Measurements from ENCODE around the gene CCDC40.
"Not testable (repeated sequence)": the region's sequence is repeated elsewhere in the genome, so short reads cannot be mapped to it uniquely, and the experiment has no call there.

Gene CCDC40

DNA sequence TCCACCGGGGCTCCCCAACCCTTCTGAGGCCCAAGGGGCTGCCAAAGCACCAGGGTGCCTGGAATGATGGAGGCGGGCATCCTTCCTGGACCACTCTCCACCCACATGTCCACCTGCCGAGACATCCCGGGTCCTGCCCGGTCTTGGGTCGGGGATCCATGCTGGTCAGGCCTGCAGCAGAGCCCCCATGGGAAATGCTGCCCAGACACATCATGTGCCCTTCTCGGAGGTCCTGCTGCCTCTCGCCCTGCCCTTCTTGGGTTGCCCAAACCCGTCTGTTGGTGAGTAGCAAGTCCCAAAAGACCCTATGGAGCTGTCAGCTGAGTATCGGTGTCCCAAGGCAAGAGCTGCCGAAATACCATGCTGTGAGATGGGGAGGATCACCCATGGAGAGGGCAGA, 50.2 kb downstream of the CCDC40 start:
- no peak for DNase-seq

DNA sequence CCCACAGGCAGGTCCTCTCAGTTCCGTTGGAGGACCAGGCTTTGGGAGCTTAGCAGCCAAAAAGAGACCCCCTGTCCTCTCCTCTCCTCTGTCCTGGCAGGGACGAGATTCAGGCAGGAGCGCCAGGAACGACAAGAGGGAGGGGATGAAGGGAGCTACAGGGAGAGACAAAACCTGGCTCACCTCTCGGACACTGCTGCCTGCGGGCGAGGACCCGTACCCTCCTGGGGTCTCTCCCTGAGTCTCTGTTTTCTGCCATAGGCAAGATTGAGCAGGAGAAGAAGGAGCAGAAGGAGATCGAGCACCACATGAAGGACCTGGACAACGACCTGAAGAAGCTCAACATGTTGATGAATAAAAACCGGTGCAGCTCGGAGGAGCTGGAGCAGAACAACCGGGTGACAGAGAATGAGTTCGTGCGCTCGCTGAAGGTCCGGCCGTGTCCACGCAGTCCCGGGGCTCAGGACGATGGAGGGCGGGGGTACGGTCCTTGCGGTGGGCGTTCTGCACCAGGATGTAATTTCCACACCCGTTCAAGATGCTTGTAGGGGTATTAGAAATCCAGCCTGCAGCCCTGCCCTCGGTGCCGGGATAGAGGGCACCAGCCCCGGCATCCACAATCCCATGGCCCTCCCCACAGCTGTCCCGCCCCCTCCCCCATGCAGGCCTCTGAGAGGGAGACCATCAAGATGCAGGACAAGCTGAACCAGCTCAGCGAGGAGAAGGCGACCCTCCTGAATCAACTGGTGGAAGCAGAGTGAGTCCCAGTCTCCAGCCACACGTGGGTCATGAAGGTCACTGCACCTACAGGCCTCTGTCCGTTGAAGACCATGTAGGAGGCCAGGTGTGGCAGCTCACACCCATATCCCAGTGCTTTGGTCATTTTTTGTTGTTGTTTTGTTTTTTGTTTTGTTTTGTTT, 51.2 kb downstream of the CCDC40 start:
- no peak for DNase-seq

DNA sequence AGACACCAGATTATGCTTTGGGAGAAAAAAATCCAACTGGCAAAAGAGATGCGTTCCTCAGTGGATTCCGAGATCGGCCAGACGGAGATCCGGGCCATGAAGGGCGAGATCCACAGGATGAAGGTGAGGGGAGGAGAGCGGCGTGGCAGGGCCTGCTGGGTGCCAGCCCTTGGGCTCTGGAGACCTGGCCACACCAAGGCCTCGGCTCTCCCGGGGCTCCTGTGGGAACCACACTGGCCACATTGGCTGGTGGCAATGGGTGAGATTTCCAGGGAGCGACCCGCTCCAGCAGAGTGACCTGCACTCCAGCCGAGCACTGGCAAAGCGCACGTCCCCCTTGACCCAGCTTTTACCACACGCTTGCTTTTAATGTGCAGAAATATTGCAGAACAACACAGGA, 53.3 kb downstream of the CCDC40 start:
- DNase-seq, result no peak

DNA sequence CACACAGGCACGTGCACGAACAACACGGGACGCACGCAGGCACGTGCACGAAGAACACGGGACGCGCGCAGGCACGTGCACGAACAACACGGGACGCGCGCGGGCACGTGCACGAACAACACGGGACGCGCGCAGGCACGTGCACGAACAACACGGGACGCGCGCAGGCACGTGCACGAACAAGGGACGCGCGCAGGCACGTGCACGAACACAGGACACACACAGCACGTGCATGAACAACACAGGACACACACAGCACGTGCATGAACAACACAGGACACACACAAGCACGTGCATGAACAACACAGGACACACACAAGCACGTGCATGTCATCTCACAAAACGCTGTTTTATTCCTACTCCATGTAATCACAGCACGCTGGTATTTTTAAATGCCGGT, 53.7 kb downstream of the CCDC40 start:
- DNase-seq, result not testable (repeated sequence)

DNA sequence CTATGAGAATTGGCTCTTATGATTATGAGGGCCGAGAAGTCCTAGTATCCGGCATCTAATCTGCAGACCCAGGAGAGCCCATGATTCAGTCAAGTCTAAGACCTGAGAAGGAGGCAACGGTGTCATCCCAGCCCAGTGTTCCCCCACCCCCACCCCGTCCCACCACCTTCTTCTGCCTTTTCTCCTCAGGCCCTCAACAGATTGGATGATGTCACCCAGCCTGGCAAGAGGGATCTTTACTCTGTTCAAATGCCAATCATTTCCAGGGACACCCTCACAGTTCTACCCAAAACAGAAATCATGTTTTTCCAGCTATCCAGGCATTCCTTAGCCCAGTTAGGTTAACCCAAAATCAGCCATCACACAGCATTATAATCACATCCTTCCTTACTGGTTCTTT, 54.9 kb downstream of the CCDC40 start:
- DNase-seq, result no peak

DNA sequence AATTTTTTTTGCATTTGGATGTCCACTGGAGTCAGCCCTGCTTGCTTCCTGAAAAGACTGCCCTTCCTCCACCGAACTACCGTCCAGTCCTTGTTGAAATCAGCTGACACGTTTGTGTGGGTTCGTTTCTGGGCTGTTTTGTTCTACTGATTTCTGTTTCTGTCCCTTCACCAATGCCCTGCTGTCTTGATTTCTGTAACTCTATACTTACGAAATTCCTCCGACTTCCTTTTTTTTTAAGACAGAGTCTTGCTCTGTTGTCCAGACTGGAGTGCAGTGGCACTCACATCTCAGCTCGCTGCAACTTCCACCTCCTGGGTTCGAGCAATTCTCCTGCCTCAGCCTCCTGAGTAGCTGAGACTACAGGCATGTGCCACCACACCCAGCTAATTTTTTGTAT, 56.5 kb downstream of the CCDC40 start:
- no peak for DNase-seq

DNA sequence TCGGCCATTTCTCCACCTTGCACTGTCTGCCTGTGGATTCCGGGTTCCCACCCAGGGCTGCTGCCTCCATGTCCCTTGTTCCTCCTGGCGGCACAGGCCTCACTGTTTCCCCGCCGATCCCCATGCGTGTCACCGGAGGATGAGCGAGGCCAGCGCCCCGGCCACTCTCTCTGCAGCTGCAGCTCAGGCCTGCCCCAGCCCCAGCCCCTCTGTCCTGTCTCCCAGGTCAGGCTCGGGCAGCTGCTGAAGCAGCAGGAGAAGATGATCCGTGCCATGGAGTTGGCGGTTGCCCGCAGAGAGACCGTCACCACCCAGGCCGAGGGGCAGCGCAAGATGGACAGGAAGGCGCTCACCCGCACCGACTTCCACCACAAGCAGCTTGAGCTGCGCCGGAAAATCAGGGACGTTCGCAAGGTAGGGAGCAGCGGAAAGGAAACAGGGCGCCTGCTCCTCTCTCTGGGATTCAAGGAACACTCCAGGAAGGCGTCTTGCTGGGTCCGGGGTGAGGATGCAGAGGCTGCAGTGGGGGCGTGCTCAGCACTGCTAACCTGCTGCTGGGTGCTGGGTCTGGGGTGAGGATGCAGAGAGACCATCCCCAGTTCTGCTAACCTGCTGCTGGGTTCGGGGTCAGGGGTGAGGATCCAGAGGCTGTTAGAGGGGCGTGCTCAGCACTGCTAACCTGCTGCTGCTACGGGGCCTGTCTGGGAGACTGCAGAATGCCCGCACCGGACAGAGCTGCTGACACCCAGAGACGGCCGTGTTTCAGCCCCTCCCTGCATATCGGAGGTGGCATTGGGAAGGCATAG, 58.8 kb downstream of the CCDC40 start:
- no peak for DNase-seq

DNA sequence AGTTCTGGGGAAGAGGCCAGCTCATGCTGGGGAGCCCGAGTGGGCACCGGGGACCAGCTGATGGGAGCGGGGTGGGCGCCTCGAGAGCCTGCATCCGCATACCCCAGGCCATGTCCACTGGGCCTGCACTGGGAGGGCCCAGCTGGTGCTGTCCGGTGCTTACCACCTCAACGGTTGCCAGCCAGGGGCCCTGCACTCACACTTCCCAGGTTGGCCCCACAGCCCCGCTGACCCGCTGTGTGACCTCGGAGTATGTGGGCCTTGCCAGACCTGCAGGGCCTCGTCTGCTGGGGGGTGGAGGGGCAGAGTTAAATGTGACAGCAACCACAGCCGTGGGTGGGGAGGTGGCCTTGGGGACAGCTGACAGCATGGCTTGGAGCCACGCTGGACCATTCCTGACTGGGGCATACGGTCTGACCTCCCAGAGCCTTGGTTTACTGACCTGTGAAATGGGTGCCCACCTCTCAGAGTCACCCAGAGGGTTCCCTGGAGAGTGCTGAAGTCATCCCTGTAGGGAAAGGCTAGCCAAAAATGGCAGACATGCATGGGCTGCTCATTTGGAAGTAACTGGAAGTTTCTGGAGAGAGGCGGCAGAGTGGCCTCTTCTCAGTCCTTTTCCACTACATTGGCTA, 59.5 kb downstream of the CCDC40 start:
- no peak for DNase-seq

DNA sequence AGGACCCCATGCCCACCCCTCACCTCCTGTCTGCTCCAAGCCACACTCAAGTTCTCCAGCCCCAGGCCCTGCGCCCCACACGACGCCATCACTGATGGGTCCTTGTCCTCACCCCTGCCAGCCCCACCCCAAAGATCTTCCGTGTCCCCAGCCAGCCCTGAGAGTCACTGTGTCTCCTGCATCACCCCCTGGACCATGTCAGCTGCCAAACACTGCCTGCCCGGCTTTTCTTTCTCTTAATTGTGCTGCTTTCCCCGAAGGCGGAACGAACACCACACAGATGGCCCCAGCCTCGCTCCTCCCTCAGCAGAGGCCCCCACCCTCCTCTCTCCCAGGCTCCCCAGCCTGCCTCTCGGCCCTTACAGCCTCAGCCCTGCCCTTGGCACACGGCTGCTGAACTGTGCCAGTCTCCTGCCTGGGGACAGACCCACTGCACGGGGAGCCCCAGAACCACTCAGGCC, 60.1 kb downstream of the CCDC40 start:
- DNase-seq, result no peak

DNA sequence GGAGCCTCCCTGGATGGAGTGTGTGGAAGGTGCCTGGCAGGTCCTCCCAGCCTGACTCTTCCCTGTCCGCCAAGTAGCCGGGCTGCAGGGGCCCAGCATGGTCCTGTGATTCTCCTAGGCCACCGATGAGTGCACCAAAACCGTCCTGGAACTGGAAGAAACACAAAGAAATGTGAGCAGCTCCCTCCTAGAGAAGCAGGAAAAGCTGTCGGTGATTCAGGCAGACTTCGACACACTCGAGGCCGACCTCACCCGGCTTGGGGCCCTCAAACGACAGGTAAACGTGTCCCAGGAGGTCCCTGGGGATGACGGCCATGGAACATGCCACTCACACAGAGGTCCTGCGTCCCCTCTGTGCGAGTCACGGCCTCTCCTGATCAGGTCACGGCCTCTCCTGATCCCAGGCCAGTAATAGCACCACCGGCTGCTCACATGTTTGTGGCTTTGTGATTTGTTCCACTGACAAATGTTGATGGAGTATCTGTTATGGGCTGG, 60.7 kb downstream of the CCDC40 start:
- DNase-seq, result no peak

DNA sequence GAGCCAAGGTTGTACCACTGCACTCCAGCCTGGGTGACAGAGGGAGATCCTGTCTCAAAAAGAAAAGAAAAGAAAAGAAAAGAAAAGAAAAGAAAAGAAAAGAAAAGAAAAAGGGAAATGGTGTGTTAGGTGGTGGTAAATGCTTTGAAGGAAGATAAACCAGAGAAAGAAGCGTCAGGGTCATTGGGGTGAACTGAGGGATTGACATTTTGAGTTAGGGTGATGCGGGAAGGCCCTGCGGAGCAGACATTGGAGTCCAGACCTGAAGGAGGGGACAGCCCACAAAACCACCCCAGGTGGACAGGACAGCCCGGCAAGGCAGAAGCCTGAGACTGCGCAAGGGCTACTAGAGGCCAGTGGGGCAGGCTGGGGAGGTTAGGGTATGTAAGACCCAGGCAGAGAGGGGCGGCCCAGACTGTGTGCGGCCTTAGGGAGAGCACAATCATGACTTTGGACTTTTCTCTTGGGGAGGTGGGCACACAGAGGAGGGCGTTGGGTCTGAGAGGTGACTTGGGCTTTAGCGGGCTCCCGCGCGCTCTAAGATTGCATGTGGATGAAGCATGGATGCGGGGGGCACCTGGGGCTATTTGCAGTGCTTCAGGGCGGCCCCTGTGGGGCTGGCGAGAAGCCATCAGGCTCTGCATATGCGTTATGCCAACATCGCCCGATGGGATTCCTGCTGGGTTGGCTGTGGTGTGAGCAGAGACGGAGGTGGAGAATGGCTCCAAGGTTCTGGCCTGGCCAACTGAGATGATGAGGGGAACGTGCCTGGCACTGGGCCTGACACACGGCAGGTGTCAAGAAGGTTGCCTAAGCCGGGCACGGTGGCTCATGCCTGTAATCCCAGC, 61.6 kb downstream of the CCDC40 start:
- DNase-seq, result no peak

DNA sequence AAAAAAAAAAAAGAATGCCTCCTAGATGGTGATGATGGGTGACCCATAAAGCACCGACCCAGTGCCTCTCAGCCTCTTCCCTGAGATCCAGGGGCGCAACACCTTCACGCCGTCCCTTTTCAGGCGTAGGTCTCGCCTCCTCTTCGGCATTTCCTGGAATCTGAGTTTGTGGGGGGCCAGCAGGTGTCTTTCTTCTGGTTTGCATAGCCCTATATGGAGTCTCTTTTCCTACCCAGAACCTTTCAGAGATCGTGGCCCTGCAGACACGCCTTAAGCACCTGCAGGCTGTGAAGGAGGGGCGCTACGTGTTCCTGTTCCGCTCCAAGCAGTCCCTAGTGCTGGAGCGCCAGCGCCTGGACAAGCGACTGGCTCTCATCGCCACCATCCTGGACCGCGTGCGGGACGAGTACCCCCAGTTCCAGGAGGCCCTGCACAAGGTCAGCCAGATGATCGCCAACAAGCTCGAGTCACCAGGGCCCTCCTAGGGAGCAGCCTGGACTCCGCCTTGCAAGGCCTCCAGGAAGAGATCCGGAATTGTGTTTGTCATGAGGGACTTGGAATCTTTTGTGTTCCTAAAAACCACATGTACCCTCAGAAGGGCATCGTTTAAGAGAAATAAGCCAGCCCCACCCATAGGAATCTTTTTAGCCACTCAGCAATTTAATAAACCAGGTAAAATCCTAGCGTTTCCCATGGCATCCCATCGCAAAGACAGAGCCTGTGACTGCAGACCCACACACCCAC, 63.0 kb downstream of the CCDC40 start:
- DNase-seq, result no peak

DNA sequence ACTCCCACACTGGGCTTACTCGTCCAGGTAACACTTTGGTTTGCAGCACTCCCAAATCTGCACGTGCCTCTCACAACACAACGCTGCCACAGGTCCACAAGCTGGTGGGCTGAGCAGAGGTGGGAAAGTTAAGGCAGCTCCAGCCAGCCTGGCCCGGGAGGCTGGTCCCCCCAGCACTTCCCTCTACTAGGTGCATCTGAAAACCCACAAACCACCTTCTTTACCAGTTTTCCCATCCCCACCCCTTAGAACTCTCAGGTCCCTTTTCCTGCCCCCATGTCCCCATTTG, 63.5 kb downstream of the CCDC40 start:
- no peak for DNase-seq

DNA sequence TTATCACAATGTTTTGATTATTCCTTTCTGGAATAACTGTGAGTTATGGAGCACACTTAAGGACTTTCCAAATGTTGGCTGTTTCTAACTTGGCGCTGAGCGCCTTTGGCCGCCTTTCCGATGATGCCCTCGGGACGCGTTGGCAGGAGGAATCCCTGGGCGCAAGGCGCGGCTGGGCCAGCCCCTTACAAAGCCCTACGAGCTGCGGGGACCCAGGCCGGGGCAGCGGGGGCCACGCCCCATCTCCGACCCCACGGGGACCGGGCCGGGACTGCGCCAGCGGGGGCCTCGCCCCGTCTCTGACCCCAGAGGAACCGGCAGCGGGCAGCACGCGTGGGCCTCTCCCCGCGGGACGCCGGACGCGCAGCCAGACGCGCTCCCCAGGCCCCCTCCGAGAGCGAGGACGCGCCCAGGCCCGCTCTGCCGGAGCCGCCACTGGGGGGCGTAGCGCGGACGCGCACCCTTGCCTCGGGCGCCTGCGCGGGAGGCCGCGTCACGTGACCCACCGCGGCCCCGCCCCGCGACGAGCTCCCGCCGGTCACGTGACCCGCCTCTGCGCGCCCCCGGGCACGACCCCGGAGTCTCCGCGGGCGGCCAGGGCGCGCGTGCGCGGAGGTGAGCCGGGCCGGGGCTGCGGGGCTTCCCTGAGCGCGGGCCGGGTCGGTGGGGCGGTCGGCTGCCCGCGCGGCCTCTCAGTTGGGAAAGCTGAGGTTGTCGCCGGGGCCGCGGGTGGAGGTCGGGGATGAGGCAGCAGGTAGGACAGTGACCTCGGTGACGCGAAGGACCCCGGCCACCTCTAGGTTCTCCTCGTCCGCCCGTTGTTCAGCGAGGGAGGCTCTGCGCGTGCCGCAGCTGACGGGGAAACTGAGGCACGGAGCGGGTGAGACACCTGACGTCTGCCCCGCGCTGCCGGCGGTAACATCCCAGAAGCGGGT, 64.8 kb downstream of the CCDC40 start, which contains the start of gene GAA:
TSS of gene GAA (plus strand) at position 571 of the 935 bp plus-strand sequence. CDS start 3,006 bp downstream, outside the sequence.
- DNase-seq, result peak; percentile 54

DNA sequence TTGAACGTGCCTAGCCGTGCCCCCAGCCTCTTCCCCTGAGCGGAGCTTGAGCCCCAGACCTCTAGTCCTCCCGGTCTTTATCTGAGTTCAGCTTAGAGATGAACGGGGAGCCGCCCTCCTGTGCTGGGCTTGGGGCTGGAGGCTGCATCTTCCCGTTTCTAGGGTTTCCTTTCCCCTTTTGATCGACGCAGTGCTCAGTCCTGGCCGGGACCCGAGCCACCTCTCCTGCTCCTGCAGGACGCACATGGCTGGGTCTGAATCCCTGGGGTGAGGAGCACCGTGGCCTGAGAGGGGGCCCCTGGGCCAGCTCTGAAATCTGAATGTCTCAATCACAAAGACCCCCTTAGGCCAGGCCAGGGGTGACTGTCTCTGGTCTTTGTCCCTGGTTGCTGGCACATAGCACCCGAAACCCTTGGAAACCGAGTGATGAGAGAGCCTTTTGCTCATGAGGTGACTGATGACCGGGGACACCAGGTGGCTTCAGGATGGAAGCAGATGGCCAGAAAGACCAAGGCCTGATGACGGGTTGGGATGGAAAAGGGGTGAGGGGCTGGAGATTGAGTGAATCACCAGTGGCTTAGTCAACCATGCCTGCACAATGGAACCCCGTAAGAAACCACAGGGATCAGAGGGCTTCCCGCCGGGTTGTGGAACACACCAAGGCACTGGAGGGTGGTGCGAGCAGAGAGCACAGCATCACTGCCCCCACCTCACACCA, 65.7 kb downstream of the CCDC40 start:
- DNase-seq, result peak; percentile 38

DNA sequence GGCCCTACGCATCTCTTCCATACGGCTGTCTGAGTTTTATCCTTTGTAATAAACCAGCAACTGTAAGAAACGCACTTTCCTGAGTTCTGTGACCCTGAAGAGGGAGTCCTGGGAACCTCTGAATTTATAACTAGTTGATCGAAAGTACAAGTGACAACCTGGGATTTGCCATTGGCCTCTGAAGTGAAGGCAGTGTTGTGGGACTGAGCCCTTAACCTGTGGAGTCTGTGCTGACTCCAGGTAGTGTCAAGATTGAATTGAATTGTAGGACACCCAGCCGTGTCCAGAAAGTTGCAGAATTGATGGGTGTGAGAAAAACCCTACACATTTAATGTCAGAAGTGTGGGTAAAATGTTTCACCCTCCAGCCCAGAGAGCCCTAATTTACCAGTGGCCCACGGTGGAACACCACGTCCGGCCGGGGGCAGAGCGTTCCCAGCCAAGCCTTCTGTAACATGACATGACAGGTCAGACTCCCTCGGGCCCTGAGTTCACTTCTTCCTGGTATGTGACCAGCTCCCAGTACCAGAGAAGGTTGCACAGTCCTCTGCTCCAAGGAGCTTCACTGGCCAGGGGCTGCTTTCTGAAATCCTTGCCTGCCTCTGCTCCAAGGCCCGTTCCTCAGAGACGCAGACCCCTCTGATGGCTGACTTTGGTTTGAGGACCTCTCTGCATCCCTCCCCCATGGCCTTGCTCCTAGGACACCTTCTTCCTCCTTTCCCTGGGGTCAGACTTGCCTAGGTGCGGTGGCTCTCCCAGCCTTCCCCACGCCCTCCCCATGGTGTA, 66.4 kb downstream of the CCDC40 start:
- no peak for DNase-seq

DNA sequence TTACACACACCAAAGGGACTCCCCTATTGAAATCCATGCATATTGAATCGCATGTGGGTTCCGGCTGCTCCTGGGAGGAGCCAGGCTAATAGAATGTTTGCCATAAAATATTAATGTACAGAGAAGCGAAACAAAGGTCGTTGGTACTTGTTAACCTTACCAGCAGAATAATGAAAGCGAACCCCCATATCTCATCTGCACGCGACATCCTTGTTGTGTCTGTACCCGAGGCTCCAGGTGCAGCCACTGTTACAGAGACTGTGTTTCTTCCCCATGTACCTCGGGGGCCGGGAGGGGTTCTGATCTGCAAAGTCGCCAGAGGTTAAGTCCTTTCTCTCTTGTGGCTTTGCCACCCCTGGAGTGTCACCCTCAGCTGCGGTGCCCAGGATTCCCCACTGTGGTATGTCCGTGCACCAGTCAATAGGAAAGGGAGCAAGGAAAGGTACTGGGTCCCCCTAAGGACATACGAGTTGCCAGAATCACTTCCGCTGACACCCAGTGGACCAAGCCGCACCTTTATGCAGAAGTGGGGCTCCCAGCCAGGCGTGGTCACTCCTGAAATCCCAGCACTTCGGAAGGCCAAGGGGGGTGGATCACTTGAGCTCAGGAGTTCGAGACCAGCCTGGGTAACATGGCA, 67.1 kb downstream of the CCDC40 start:
- DNase-seq, result no peak

DNA sequence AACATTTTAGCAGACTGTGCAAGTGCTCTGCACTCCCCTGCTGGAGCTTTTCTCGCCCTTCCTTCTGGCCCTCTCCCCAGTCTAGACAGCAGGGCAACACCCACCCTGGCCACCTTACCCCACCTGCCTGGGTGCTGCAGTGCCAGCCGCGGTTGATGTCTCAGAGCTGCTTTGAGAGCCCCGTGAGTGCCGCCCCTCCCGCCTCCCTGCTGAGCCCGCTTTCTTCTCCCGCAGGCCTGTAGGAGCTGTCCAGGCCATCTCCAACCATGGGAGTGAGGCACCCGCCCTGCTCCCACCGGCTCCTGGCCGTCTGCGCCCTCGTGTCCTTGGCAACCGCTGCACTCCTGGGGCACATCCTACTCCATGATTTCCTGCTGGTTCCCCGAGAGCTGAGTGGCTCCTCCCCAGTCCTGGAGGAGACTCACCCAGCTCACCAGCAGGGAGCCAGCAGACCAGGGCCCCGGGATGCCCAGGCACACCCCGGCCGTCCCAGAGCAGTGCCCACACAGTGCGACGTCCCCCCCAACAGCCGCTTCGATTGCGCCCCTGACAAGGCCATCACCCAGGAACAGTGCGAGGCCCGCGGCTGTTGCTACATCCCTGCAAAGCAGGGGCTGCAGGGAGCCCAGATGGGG, 68.0 kb downstream of the CCDC40 start:
- no peak for DNase-seq
